ENCODE results near the gene KMT2C. TPM values are rescaled to one million over a fixed set of nuclear protein-coding genes. Genes with fewer than 3 reads are reported as not detected.

The KMT2C gene
- total RNA-seq (10 to 100 TPM; 43.7 to 64.1 (median 54.4) TPM), polyA plus RNA-seq (10 to 100 TPM; 10.1 to 13.3 TPM)

DNA sequence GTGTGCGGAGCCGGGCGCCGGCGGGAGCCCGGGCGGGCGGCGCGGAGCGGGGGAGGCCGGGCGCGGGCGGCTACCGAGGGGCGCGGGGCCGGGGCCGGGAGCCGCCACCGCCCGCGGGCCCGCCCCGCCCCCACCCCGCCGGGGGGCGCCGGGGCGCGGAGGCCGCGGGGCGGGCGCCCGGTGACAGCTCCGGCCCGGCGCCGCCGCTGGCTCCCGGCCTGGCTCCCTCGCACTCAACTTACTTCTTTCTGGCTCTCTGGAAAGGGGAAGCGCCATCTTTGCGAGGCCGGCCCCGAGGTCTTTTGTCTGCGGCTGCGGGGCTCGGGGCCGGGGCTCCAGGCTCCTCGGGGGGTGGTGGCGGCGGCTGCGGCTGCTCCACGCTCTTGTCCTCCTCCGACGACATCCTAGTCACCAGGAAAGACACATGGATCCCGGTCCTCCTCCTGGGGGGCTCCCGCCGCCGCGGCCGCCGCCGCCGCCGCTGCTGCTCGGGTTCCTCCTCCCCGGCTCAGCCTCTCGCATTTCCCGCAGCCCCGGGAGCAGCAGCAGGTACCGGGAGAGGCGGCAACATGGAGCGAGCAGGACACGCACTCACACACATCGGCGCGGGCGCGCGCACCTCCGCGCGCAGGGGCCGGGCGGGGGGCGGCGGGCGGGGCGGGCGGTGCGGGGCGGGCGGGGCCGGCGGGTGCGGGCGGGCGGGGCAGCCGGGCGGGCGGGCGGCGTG, at the start of gene KMT2C:
TSS of gene KMT2C (minus strand) at position 620 of the 727 bp plus-strand sequence. CDS start at position 403, 217 bp downstream.
- 1 to 2% methylated on average over 35 to 107 of the region's 107 CpGs for WGBS, 2 donors
- FAIRE-seq: no peak
- H3K36me3 ChIP-seq: no peaks in the 10 kb centered on the region

DNA sequence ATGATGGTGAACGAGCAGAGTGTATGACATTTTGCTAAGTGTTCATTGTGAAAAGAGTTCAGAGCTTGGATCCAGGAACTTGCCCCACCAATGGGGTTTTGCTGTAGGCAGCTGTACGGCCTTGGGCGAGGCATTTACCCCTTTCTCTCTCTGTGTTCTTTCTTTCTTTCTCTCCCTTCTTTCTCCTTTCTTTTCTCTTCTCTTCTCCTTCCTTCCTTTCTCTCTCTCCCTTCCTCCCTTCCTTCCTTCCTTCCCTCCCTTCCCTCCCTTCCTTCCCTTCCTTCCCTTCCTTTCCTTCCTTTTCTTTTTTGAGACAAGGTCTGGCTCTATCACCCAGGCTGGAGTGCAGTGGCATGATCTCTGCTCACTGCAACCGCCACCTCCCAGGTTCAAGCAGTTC, 45.3 kb upstream of the KMT2C start:
- intact Hi-C loops (cut with DNase I): no loop called here

More for the DNA sequence above, at the start of gene KMT2C:
- DNase-seq (peak; percentile 64 to 88 (median 72)), ATAC-seq (peak; percentile 24 to 53 (median 44))
- TF ChIP-seq, protein P1, sequence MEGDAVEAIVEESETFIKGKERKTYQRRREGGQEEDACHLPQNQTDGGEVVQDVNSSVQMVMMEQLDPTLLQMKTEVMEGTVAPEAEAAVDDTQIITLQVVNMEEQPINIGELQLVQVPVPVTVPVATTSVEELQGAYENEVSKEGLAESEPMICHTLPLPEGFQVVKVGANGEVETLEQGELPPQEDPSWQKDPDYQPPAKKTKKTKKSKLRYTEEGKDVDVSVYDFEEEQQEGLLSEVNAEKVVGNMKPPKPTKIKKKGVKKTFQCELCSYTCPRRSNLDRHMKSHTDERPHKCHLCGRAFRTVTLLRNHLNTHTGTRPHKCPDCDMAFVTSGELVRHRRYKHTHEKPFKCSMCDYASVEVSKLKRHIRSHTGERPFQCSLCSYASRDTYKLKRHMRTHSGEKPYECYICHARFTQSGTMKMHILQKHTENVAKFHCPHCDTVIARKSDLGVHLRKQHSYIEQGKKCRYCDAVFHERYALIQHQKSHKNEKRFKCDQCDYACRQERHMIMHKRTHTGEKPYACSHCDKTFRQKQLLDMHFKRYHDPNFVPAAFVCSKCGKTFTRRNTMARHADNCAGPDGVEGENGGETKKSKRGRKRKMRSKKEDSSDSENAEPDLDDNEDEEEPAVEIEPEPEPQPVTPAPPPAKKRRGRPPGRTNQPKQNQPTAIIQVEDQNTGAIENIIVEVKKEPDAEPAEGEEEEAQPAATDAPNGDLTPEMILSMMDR (IDR thresholded peaks at IDR 0.05): no peak
- H3K27me3 ChIP-seq: no peaks in the 10 kb centered on the region
- peak within 1 kb of the TSS; percentile 94 to 99 (median 98) for H3K27ac ChIP-seq
- H3K4me1 ChIP-seq: peaks cover 0 to 23% (median 14%) of the 10 kb centered on the region in 3 donors
- intact Hi-C loops (cut with DNase I): no loop called here
- H3K9me3 ChIP-seq: no peaks in the 10 kb centered on the region
- H3K4me3 ChIP-seq: peak within 1 kb of the TSS; percentile 72 to 85 (median 79)

DNA sequence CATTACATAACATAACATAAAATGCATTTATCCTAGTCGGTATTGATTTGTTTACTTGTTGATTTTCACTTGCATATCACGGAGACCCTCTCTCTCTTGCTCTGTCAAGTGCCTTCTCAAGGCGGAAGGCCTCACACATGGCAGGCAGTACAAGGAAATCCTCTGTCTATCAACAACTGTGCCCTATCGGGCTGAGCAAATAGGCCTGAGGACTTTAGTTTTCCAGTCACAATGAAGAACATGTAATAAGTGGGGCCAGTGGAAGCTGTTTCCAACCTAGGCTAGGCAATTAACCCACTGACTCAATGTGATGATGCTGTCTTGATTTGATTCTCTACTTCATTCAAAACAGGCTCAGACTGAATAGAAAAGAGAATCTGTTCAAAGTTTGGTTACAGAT, 44.9 kb upstream of the KMT2C start:
- Histone ChIP-seq H3K27me3 (no peaks in the 10 kb centered on the region), H3K27ac (no peak overlapping the region), H3K4me1 (no peaks in the 10 kb centered on the region), H3K9me3 (no peaks in the 10 kb centered on the region), H3K36me3 (no peaks in the 10 kb centered on the region), H3K4me3 (no peak overlapping the region)
- TF ChIP-seq, protein P1 (IDR thresholded peaks at IDR 0.05): no peak
- FAIRE-seq: no peak
- no peak for ATAC-seq
- no peak for DNase-seq
- WGBS, 2 donors: 67 to 72% methylated on average over 4 of the region's 4 CpGs
- intact Hi-C loops (cut with DNase I): no loop called here

More for the DNA sequence above, 45.3 kb upstream of the KMT2C start:
- ATAC-seq (no peak), DNase-seq (no peak), FAIRE-seq (no peak)
- Histone ChIP-seq H3K36me3 (no peaks in the 10 kb centered on the region), H3K4me1 (no peaks in the 10 kb centered on the region), H3K9me3 (no peaks in the 10 kb centered on the region), H3K27me3 (no peaks in the 10 kb centered on the region), H3K4me3 (no peak overlapping the region), H3K27ac (no peak overlapping the region)
- WGBS, 2 donors: 92% methylated on average over 4 of the region's 4 CpGs
- TF ChIP-seq, protein P1 (IDR thresholded peaks at IDR 0.05): no peak

- no peak for ATAC-seq
- no peaks in the 10 kb centered on the region for H3K27me3 ChIP-seq
- H3K36me3 ChIP-seq: no peaks in the 10 kb centered on the region
- TF ChIP-seq, protein P1 (IDR thresholded peaks at IDR 0.05): no peak
- FAIRE-seq: no peak
- H3K4me1 ChIP-seq: no peaks in the 10 kb centered on the region
- H3K9me3 ChIP-seq: no peaks in the 10 kb centered on the region
- no peak overlapping the region for H3K27ac ChIP-seq
- intact Hi-C loops (cut with DNase I): no loop called here
- H3K4me3 ChIP-seq: no peak overlapping the region
- WGBS, 2 donors: 97 to 100% methylated on average over 1 of the region's 1 CpG
- DNase-seq: no peak
Observed at GRCh38 chr7:152479595-152479994, 43.8 kb upstream of the KMT2C start.

DNA sequence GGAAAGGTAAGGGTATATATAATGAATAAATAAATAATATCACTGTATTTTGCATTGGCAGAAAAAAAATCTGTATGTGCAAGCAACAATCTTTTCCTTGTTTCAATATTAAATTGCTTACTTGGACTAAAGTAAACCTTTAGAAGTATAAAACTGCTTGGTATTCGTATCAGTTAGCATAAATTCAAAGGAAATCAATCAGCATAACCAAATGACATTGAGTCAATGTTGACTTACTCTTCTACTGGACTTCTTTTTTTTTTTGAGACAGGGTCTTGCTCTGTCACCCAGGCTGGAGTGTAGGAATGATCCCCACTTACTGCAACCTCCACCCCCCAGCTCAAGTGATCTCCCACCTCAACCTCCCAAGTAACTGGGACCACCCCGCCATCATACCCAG, 42.3 kb upstream of the KMT2C start:
- 59 to 64% methylated on average over 2 of the region's 2 CpGs for WGBS, 2 donors
- FAIRE-seq: no peak
- H3K9me3 ChIP-seq: no peaks in the 10 kb centered on the region

More for the DNA sequence above, 42.3 kb upstream of the KMT2C start:
- ATAC-seq: no peak
- H3K36me3 ChIP-seq: no peaks in the 10 kb centered on the region
- H3K4me3 ChIP-seq: no peak overlapping the region
- intact Hi-C loops (cut with DNase I): no loop called here
- TF ChIP-seq, protein P1 (IDR thresholded peaks at IDR 0.05): no peak
- H3K4me1 ChIP-seq: no peaks in the 10 kb centered on the region
- no peak for DNase-seq
- H3K27ac ChIP-seq: no peak overlapping the region
- H3K27me3 ChIP-seq: no peaks in the 10 kb centered on the region

Measured in pancreas (tissue), 10 donors.